GM23338 (cell line): Measurements from ENCODE around the gene TMEM252. TPM values are rescaled to one million over a fixed set of nuclear protein-coding genes. Genes with fewer than 3 reads are reported as not detected.

Source experiments
- EZH2 ChIP-seq: fragments of 200-600 bp; sonication (generic); IDR thresholded peaks from one replicate; pipeline ENCODE4 v1.8.0; 2017; ENCODE audit warnings: antibody characterized with exemption, mild to moderate bottlenecking, low read depth; ENCODE audit not compliant: unreplicated experiment
- POLR2AphosphoS5 ChIP-seq: IDR thresholded peaks from 2 replicates; pipeline ENCODE4 v1.6.1; 2016; ENCODE audit warnings: antibody characterized with exemption, low read depth
- REST ChIP-seq: IDR thresholded peaks from one replicate; pipeline ENCODE4 v1.6.1; 2018; ENCODE audit warnings: antibody characterized with exemption; ENCODE audit not compliant: unreplicated experiment
- ZNF114 ChIP-seq: fragments of 250-450 bp; sonication (Bioruptor Pico); IDR thresholded peaks from 2 replicates; pipeline ENCODE4 v1.5.0; 2020; ENCODE audit warnings: mild to moderate bottlenecking, moderate library complexity
- polyA plus RNA-seq: library from polyadenylated mRNA; unstranded; fragments of >200 nt; fragmentation: Nextera tagmentation; extraction: Ambion mirVana; gene quantifications from 2 replicates; pipeline ENCODE4 v1.2.1, GENCODE V29; 2016
- total RNA-seq: library from RNA; depleted of rRNA; stranded (reverse); fragments of >200 nt; shearing (Covaris generic); gene quantifications from 2 replicates; pipeline ENCODE4 v1.2.3, GENCODE V29; 2014; rRNA removed

The TMEM252 gene
- total and polyA plus RNA-seq, 2 experiments from 2014 or later, result not detected

- TF ChIP-seq POLR2AphosphoS5 (no peak), EZH2 (no peak), ZNF114 (CRISPR knock-in tag) (no peak), REST (no peak)
These were observed 52.6 kb downstream of the TMEM252 start (continued) for GRCh38 chr9:68488126-68488525.

Other genes starting within 250 kb of the TMEM252 start
- gene FOXD4L3, start 238.0 kb downstream of the TMEM252 start, total RNA-seq, result not detected in 2 replicates
- not detected in 2 replicates for gene FOXD4L3, start 238.0 kb downstream of the TMEM252 start, polyA plus RNA-seq
- not detected in 2 replicates for gene PGM5, start 184.3 kb downstream of the TMEM252 start, total RNA-seq
- not detected in 2 replicates for gene PGM5, start 184.3 kb downstream of the TMEM252 start, polyA plus RNA-seq
- gene PIP5K1B, start 164.4 kb upstream of the TMEM252 start, total RNA-seq, result 2.8 and 3.2 TPM in 2 replicates
- 1.3 and 2.1 TPM in 2 replicates for gene PIP5K1B, start 164.4 kb upstream of the TMEM252 start, polyA plus RNA-seq